ENCODE data around the gene ANKLE2. TPM values are rescaled to one million over a fixed set of nuclear protein-coding genes. Genes with fewer than 3 reads are reported as not detected.
"Not testable (repeated sequence)": the region's sequence is repeated elsewhere in the genome, so short reads cannot be mapped to it uniquely, and the experiment has no call there.

Gene ANKLE2
- total RNA-seq, 2 donors from 2014 or later = 36.6 to 43.5 TPM

DNA sequence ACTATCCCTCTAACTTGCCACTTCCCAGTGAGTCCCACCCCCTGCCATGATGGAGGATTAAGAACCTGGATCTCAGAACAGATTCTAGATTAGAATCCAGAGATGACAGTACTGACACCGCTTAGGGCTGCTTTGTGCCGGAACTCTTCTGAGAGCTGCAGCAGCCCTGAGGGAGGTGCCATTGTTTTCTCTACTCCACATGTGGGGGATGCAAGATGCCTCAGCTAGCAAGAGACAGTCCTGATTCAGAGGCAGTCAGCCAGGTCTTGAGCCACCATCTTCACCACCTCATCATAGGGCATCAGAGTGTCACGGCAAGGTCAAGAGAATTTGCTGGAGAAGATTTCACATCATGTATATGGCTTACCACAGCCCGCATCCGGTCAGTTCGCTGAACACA, 54.4 kb downstream of the ANKLE2 start:
- no peak for DNase-seq (ENCODE audit: low spot score)
- intact Hi-C loops (cut with DNase I) = no loop called here

DNA sequence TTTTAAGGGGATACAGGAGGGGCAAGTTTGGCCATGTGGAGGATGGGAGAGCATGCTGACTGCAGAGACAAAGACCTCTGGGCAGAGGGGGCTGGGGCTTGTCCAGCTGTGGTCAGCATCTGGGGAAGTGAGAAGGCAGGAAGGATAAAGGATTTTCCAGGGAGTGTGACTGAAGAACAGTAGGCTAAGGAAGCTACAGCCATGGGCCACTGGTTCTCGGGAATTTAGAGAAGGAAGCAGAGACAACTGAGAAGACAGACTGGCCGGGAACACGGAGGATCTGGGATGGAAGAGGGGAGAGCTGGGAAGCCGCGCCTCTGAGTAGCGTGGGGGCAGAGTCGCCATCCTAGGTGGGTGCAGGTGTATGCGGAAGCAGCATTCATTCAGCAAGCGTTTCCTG, 58.0 kb downstream of the ANKLE2 start:
- intact Hi-C loops (cut with DNase I) = no loop called here
- DNase-seq (ENCODE audit: low spot score) = no peak

DNA sequence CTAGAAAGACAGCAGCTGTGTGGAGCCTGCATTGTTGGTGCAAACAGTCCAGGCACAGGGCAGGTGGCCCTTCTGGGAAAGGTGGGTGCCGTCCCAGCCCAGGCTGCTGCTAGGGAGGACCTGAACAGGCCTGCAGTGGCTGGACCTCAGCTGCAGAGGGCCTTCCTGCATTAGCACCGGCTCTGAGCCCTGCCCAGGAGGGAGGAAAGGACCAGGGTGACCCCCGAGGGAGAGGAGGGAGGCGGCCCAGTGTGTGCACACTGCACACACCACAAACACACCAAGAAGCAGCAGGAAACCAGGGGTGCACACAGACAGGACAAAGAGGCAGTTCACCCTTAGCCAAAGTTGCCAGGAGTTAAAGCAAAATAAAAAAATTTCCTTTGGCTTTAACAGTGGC, 59.0 kb downstream of the ANKLE2 start:
- DNase-seq (ENCODE audit: low spot score) = no peak
- intact Hi-C loops (cut with DNase I) = no loop called here

DNA sequence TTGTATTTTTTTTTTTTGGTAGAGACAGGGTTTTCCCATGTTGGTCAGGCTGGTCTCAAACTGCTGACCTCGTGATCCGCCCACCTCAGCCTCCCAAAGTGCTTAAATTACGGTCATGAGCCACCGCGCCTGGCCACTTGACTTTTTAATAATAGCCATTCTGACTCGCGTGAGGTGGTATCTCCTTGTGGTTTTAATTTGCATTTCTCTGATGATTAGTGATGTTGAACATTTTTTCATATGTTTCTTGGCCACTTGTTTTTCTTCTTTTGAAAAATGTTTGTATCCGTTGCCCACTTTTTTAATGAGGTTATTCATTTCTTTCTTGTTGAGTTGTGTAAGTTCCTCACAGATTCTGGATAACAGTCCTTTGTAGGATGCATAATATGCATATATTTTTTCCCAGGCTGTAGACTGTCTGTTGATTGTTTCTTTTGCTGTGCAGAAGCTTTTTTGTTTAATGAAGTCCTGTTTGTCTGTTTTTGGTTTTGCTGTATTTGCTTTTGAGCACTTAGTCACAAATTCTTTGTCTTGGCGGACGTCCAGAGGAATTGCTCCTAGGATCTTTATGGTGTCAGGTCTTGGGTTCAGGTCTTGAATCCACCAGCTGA, 61.3 kb downstream of the ANKLE2 start:
- DNase-seq (ENCODE audit: low spot score) = no peak
- intact Hi-C loops (cut with DNase I) = no loop called here

DNA sequence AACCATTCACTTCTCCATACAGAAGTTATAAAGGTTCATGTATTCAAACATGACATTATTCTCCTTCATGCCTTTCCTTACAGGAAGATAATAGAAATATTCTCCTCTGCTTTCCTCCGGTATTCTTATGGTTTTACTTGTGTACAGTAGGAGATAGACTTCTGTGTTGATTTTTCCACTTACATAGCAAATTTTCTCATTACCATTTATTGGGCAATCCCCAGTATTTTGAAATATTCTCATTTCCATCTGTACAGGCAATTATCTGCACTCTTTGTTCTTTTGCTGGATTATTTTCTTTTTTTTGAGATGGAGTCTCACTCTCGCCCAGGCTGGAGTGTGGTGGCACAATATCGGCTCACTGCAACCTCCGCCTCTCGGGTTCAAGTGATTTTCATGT, 63.3 kb downstream of the ANKLE2 start:
- intact Hi-C loops (cut with DNase I) = no loop called here
- DNase-seq (ENCODE audit: low spot score) = no peak

DNA sequence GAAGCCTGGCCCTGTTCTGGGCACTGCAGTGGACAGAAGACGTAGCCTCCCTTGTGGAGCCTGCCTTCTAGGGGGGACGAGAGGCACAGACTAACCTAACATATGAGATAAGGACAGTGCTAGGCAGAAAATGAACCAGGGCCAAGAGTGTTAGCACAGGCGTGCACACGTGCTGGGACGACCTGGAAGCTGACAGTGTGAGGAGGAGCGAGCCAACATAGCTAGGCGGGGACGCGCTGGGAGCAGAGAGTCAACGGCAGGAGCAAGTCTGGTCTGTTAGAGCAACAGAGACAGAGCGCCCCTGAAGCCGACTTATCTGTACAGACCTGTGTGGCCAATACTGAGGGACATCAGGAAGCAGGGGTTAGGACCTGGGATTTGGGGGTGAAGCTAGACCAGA, 66.2 kb downstream of the ANKLE2 start:
- intact Hi-C loops (cut with DNase I) = no loop called here
- DNase-seq (ENCODE audit: low spot score) = peak; percentile 41

DNA sequence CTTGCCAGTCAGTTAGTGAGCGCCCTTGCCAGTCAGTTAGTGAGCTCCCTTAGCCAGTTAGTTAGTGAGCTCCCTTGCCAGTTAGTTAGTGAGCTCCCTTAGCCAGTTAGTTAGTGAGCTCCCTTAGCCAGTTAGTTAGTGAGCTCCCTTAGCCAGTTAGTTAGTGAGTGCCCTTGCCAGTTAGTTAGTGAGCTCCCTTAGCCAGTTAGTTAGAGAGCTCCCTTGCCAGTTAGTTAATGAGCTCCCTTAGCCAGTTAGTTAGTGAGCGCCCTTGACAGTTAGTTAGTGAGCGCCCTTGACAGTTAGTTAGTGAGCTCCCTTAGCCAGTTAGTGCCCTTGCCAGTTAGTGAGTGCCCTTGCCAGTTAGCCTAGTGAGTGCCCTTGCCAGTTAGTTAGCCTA, 66.7 kb downstream of the ANKLE2 start:
- DNase-seq (ENCODE audit: low spot score); intact Hi-C loops (cut with DNase I): not testable (repeated sequence)

DNA sequence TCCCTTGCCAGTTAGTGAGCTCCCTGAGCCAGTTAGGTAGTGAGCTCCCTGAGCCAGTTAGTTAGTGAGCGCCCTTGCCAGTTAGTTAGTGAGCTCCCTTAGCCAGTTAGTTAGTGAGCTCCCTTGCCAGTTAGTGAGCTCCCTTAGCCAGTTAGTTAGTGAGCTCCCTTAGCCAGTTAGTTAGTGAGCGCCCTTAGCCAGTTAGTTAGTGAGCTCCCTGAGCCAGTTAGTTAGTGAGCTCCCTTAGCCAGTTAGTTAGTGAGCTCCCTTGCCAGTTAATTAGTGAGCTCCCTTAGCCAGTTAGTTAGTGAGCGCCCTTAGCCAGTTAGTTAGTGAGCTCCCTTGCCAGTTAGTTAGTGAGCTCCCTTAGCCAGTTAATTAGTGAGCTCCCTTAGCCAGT, 69.6 kb downstream of the ANKLE2 start:
- DNase-seq (ENCODE audit: low spot score); intact Hi-C loops (cut with DNase I): not testable (repeated sequence)

DNA sequence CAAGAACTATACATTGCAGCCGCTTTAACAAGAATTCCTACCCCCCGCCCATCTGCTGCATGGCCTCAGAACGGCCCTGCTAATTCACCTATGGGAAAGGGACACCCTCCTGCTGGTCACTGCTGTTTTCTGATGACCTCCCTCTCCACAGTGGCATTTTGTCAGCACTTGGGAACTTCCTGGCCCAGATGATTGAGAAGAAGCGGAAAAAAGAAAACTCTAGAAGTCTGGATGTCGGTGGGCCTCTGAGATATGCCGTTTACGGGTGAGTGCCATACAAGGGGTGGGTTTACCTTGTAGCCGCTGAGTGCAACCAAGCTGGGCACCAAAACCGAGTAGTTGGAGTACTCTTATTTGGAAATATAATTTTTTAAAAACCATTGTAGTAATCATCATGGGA, 71.5 kb downstream of the ANKLE2 start:
- intact Hi-C loops (cut with DNase I) = no loop called here
- DNase-seq (ENCODE audit: low spot score) = no peak

DNA sequence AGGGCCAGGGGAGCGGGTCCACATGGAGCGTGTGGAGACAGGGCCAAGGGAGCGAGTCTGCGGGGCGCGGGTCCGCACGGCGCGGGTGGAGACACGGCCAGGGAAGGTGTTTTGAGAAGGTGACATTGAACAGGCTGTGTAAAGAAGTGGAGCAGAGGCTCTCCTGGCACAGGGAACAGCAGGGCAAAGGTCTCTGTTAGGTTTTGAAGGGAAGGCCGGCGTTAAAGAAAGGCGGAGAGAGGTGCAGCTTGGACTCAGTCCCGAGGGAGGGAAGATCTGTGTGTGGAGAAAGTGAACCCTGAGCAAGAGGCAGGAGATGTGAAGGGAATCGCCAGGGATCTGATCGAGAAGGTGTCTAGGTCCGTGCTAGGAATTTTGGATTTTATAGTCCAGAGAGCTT, 72.4 kb downstream of the ANKLE2 start:
- intact Hi-C loops (cut with DNase I) = no loop called here
- no peak for DNase-seq (ENCODE audit: low spot score)

DNA sequence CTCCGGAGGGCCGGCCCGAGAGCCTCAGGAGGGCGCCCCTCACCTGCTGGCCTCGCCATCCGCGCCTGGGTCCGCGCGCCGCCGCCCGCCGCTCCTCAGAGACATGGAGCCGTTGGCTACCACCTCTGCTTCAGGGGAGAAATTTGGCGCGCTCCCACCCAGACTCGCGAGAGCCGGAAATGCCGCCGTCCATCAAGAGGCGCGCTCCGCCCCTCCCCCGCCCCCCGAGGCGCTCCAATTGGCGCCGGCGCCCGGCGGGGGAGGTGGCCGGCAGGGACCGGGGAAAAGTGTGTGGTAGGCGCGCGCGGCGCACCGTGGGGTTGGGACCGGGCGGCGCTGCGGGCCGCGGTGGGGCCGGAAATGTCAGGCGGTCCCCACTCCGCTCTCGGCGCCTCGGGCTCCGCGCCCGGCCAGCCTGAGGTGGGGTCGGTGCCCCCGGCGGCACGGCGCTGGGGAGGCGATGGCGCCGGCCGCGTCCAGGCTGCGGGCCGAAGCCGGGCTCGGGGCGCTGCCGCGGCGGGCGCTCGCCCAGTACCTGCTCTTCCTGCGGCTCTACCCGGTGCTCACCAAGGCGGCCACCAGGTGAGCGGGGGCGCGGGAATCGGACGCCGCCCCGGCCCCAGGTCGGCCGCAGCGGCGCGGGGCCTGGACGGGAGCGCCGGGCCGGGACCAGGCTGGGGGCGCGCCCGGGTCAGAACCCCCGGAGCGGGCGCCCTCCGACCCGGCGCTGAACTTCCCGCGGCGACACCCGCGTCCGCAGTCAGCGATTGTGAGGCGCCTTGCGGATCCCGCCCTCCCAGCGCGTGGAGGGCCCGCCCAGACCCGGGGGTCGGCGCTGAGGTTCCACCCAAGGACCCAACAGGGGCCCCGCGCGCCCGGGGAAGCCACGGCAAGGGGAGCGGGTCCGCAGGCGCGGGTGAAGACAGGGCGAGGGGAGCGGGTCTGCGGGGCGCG, 74.1 kb downstream of the ANKLE2 start, which contains the start of the genes POLE and PXMP2:
Gene POLE (minus strand): TSS at position 132 of the 954 bp plus-strand sequence. CDS start 27 bp downstream, at position 105.
Gene PXMP2 (plus strand): TSS at position 377 of the 954 bp plus-strand sequence. CDS start 84 bp downstream, at position 461.
- intact Hi-C loops (cut with DNase I) = no loop called here
- peak; percentile 99 for DNase-seq (ENCODE audit: low spot score)

DNA sequence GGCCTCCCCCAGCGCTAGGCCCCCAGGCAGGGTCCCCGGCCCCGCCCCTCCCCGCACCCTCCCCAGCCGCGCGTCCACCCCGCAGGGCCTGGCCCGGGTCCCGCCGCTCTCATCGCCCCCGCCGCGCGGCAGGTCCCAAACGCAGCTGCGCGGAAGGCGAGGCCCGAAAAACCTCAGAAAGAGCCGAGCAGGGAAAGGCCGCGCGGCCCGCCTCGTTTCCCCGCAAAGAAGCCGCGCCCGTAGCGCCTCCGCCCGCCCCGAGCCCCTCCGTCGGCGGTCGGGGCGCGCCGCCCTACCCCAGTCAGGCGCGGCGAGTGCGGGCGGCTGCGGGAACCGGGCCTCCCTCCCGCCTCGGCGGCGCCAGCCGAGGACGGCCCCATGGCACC, 74.8 kb downstream of the ANKLE2 start:
- peak; percentile 78 for DNase-seq (ENCODE audit: low spot score)
- intact Hi-C loops (cut with DNase I) = no loop called here

DNA sequence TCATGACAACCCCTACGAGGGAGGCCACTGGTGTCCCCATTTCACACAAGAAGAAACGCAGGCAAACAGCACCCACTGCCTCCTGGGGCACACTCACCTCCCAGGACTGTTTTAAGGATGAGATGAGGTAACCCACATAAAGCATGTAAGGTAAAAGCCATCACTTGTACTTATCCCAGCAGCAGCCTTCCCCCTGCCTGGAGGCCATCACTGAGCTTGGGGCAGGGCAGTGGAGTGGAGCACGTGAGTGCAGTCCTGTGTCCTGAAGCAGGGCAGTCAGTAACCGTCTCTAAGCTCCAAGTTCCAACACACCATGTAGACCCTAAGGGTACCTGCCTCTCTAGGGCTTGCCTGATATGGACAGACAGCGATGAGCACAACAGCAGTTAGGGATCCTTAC, 76.2 kb downstream of the ANKLE2 start:
- intact Hi-C loops (cut with DNase I) = no loop called here
- peak; percentile 74 for DNase-seq (ENCODE audit: low spot score)

DNA sequence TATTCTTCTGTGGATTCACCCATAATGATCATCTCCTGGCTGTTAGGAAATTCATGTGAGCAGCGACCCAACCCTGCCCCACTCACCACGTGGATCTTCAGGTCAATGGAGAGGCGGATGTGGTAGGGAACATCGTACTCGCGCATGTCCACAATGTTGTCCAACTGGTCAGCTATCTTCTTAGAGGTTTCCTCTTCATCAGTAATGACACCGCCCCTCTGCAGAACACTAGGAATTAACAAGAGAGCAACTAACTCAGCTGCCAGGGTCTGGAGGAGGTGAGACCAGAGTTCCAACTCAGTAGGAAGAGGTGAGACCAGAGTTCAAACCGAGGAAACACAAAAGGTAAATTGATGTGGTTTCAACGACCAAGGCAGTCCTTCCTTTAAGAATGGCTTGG, 84.1 kb downstream of the ANKLE2 start:
- intact Hi-C loops (cut with DNase I) = no loop called here

DNA sequence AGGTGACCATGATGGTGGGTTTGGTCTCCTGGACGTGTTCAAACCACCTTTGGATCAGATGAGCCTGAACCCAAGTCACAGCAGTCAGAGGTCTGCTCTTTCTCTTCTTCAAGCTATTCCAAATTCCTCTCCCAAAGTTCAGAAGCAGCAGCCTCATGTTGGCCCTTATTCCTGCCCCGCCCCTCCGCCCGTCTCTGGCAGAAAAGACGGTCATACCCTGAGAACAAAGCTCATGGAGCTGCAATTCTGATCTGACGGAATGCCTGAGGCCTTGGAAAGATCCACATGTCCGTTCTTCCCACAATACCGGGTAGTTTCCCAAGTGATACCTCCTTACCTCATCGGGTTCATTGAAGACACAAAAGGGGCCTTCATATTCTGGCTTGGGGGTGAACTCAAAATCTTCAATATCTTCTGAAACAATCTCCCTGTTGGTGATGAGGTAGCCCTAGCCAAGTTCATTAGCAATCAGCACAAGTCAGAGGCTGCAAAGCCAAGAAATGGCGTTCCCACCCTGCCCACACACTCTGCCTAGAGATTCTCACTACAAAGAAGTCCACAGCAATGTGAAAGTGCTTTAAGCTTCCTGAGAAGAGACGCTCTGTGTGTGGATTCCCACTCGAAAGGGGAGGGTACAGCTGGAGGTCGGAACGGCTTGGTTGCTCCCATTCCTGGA, 85.7 kb downstream of the ANKLE2 start:
- DNase-seq (ENCODE audit: low spot score) = peak; percentile 62
- intact Hi-C loops (cut with DNase I) = no loop called here

More for the DNA sequence above, 84.1 kb downstream of the ANKLE2 start:
- peak; percentile 41 for DNase-seq (ENCODE audit: low spot score)

Other genes with a start within 250 kb of the ANKLE2 start
- gene LRCOL1, start 151.2 kb downstream of the ANKLE2 start, total RNA-seq = under 1 TPM; 0.62 to 0.65 TPM
- not detected for gene P2RX2, start 143.1 kb downstream of the ANKLE2 start, total RNA-seq
- gene POLE, start 74.5 kb downstream of the ANKLE2 start, total RNA-seq = 10 to 100 TPM; 16.6 to 21.2 TPM
- gene PXMP2, start 74.2 kb downstream of the ANKLE2 start, total RNA-seq = 1 to 10 TPM; 7.1 to 9.5 TPM
- gene PGAM5, start 51.0 kb downstream of the ANKLE2 start, total RNA-seq = 10 to 100 TPM; 20.0 to 24.2 TPM
- 100 to 1,000 TPM in 1 of 2 donors, 10 to 100 TPM in 1; 66.6 to 102 TPM for gene GOLGA3, start 67.0 kb upstream of the ANKLE2 start, total RNA-seq
- 10 to 100 TPM; 36.9 to 38.5 TPM for gene CHFR, start 125.8 kb upstream of the ANKLE2 start, total RNA-seq
- 10 to 100 TPM; 10.2 to 12.2 TPM for gene ZNF605, start 194.5 kb upstream of the ANKLE2 start, total RNA-seq
- 10 to 100 TPM in 1 of 2 donors, 1 to 10 TPM in 1; 8.6 to 10.2 TPM for gene ZNF26, start 224.5 kb upstream of the ANKLE2 start, total RNA-seq